Activated naive CD4-positive, alpha-beta T cell treated with anti-CD3 and anti-CD28 coated beads for 36 hours (primary cell): Measurements from ENCODE around the gene TDRD10. TPM values are rescaled to one million over a fixed set of nuclear protein-coding genes. Genes with fewer than 3 reads are reported as not detected.
A peak's percentile ranks its signal among the peaks of the same experiment; 100 is the strongest.

Source experiments
- CTCF ChIA-PET: fragments of 350-600 bp; sonication (Branson Sonifier 250); formaldehyde crosslinking; loops from one replicate; lab custom pipeline; 2021; ENCODE audit warnings: antibody characterized with exemption; lab: Charles Lee
- DNase-seq: peaks from one replicate; pipeline ENCODE4 v3.0.0-alpha.2; 2020
- H3K27ac Mint-ChIP-seq: one replicate; pipeline ENCODE4 v1.8.0; 2021; ENCODE audit warnings: mild to moderate bottlenecking, mixed read lengths
- H3K27me3 Mint-ChIP-seq: one replicate; pipeline ENCODE4 v1.8.0; 2021; ENCODE audit warnings: low read depth, mixed read lengths
- H3K36me3 Mint-ChIP-seq: one replicate; pipeline ENCODE4 v1.8.0; 2021; ENCODE audit warnings: low read depth, mixed read lengths
- H3K4me1 Mint-ChIP-seq: one replicate; pipeline ENCODE4 v1.8.0; 2021; ENCODE audit warnings: low read depth, mixed read lengths
- H3K4me3 Mint-ChIP-seq: one replicate; pipeline ENCODE4 v1.8.0; 2021; ENCODE audit warnings: mild to moderate bottlenecking, moderate library complexity, mixed read lengths
- H3K9me3 Mint-ChIP-seq: one replicate; pipeline ENCODE4 v1.8.0; 2021; ENCODE audit warnings: mixed read lengths
- intact Hi-C: fragments of 100-400 bp; cut with micrococcal nuclease; formaldehyde crosslinking; loops from one replicate; pipeline ENCODE4 v1.15.1; 2023
- total RNA-seq, 2 experiments: library from RNA; stranded (reverse); gene quantifications; one replicate each; pipeline ENCODE4 v1.2.3, GENCODE V29; 2021

TDRD10 gene
- total RNA-seq, 2 experiments from 2014 or later, result not detected

DNA sequence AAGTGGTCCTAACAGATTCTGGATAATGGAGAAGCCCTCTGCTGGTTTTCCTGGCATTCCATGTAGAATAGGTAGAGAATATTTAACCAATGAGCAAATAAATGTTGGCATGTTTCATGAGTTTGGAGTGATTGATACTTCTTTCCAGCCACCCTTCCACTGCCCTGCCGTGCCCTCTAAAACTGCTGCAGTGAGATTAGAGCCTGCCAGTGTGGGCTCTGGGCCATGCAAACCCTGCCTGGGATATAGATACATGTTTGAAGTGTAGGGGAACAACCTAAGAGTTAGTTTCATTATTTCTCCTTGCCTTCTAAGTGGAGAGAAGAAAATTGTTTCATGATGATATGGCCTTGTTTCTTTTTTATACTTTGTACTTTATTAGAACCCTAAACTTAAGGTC lies 46.0 kb downstream of the TDRD10 start:
- Mint-ChIP-seq H3K27ac (no peak overlapping the region), H3K9me3 (no peaks in the 10 kb centered on the region), H3K27me3 (no peaks in the 10 kb centered on the region), H3K4me1 (peaks cover 21% of the 10 kb centered on the region), H3K36me3 (peaks cover 23% of the 10 kb centered on the region), H3K4me3 (no peak overlapping the region)
- DNase-seq, result no peak
- CTCF ChIA-PET, result interaction anchor here (1.6 to 3.4 kb wide), 2 partner anchors 12 to 68 kb away, joined by 4 to 26 read pairs; no protein-coding TSS in a partner anchor
- intact Hi-C loops, result loop anchor here (5.0 kb wide), 2 partner anchors 346 to 361 kb away; no protein-coding TSS in a partner anchor

DNA sequence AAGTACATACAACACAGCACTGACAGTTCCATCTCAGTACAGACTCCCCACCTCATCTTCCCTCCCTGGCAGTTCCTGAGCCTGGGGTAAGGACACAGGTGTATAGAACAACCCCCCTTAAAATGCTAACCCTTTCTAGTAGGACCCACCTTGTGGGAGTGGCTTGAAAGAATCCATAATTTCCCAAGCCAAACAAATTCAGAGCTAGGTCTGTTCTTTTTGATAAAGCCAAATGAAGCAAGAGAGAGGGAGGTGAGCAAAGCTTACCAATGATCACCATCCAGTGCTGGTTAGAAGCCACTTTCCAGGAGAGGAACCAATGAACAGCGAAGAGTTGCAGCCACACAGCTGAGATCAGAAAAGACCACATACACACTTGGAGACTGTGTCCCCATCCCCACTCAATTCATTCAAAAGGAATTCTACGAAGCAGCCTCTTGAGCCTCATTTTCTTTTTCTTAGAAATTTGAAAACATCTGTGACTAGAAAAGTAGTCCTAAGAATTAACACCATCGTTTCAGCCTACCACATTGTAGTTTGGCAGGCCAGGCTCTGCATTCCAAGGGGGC lies 47.3 kb downstream of the TDRD10 start:
- no peaks in the 10 kb centered on the region for H3K27me3 Mint-ChIP-seq
- intact Hi-C loops, result loop anchor here (5.0 kb wide), 2 partner anchors 347 to 362 kb away; no protein-coding TSS in a partner anchor
- peaks cover 21% of the 10 kb centered on the region for H3K4me1 Mint-ChIP-seq
- H3K9me3 Mint-ChIP-seq, result no peaks in the 10 kb centered on the region
- H3K36me3 Mint-ChIP-seq, result peaks cover 31% of the 10 kb centered on the region
- no peak overlapping the region for H3K4me3 Mint-ChIP-seq
- H3K27ac Mint-ChIP-seq, result peak overlapping the region; percentile 5
- CTCF ChIA-PET, result interaction anchor here (0.9 to 3.4 kb wide), 3 partner anchors 8 to 69 kb away, joined by 3 to 26 read pairs (median 4); no protein-coding TSS in a partner anchor
- DNase-seq, result no peak

DNA sequence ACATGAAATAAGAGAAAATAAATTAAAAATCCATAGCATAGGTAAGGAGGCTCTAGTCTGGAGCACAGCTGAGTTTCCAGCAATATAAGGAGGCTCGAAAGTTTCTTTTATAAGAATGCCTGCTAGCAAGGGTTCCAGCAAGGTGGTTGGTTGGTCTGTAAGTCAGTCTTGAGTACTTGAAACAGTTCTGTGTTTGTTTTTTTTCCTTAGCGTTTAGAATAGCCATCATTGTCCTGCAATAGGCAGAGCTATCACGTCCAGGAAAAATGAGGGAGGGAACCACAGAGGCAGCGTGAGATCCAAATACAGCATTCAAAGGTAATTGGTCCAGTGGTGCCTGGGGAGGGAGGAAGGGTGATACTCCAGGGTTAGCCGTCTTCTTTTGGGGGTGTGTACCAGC lies 48.1 kb downstream of the TDRD10 start:
- intact Hi-C loops, result no loop called here
- peaks cover 38% of the 10 kb centered on the region for H3K36me3 Mint-ChIP-seq
- DNase-seq, result no peak
- H3K27ac Mint-ChIP-seq, result no peak overlapping the region
- peaks cover 22% of the 10 kb centered on the region for H3K4me1 Mint-ChIP-seq
- CTCF ChIA-PET, result interaction anchor here (0.6 to 3.4 kb wide), 2 partner anchors 11 to 70 kb away, joined by 3 to 26 read pairs; no protein-coding TSS in a partner anchor
- H3K9me3 Mint-ChIP-seq, result no peaks in the 10 kb centered on the region
- no peak overlapping the region for H3K4me3 Mint-ChIP-seq
- H3K27me3 Mint-ChIP-seq, result no peaks in the 10 kb centered on the region

DNA sequence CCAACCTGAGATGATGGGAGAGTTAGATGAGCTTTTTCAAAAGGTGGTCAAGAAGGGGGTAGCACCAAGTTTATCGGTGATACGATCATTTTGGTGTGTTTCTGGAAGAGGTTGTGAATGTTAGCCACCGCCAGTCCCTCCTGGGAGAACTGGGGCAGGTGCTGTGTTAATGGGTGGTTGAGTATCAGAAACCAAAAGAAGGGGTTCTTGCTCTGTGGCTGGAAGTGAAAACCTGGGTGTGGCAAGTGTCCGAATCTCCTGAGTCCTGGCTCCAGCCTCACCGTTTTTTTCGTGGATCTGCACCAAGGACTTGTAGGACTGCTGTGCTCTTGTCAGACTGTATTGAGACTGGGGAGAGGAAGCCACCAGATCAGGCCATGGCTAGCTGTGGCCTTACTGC lies 48.6 kb downstream of the TDRD10 start:
- no peaks in the 10 kb centered on the region for H3K9me3 Mint-ChIP-seq
- H3K36me3 Mint-ChIP-seq, result peaks cover 42% of the 10 kb centered on the region
- peaks cover 25% of the 10 kb centered on the region for H3K4me1 Mint-ChIP-seq
- no peaks in the 10 kb centered on the region for H3K27me3 Mint-ChIP-seq
- intact Hi-C loops, result no loop called here
- CTCF ChIA-PET, result interaction anchor here (0.6 to 3.4 kb wide), 2 partner anchors 10 to 70 kb away, joined by 3 to 26 read pairs; no protein-coding TSS in a partner anchor
- H3K4me3 Mint-ChIP-seq, result no peak overlapping the region
- H3K27ac Mint-ChIP-seq, result no peak overlapping the region
- no peak for DNase-seq

DNA sequence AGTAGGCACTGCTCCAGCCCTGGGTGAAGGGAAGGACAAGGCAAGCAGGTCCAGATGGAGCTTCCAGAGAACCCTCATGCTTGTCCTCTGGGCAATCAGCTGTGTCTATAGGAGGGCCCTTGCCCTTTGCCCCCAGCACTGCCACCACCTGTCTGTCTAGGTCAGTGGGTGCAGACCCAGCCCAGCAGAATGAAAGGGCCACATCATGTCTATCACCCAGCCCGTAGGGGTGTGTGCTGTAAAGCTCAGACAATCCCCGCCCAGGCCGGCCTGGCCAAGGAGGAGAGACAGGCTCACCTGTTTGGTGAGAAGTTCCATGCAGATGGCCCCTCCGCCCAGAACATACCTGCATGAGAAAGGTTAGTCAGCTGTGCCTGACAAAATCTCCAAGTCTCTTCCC lies 49.5 kb downstream of the TDRD10 start:
- Mint-ChIP-seq H3K27ac (no peak overlapping the region), H3K9me3 (no peaks in the 10 kb centered on the region), H3K36me3 (peaks cover 42% of the 10 kb centered on the region), H3K4me3 (no peak overlapping the region), H3K27me3 (no peaks in the 10 kb centered on the region), H3K4me1 (peaks cover 32% of the 10 kb centered on the region)
- CTCF ChIA-PET, result no interaction called here
- DNase-seq, result no peak
- intact Hi-C loops, result no loop called here

DNA sequence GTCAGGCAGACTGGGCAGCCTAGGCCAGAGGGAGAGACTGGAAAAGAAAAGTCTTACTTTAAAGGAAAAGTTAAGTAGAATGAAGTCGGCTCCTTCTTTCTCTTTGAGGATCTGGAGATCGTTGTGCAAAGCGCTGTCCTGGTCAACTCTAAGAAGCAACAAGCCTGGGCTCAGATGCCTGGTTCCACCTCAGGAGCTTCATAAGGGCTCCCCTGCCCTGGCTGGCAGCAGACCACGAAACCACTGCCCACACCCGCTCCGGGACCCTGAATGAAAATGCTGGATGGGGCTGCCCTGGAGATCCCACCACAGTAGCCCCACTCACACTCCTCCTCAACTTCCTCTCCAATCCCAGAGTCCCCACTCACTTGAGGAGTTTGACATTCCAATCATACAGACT lies 50.0 kb downstream of the TDRD10 start:
- H3K4me3 Mint-ChIP-seq, result no peak overlapping the region
- CTCF ChIA-PET, result no interaction called here
- no peak overlapping the region for H3K27ac Mint-ChIP-seq
- intact Hi-C loops, result no loop called here
- H3K27me3 Mint-ChIP-seq, result no peaks in the 10 kb centered on the region
- peaks cover 37% of the 10 kb centered on the region for H3K4me1 Mint-ChIP-seq
- DNase-seq, result no peak
- H3K9me3 Mint-ChIP-seq, result no peaks in the 10 kb centered on the region
- H3K36me3 Mint-ChIP-seq, result peaks cover 42% of the 10 kb centered on the region

DNA sequence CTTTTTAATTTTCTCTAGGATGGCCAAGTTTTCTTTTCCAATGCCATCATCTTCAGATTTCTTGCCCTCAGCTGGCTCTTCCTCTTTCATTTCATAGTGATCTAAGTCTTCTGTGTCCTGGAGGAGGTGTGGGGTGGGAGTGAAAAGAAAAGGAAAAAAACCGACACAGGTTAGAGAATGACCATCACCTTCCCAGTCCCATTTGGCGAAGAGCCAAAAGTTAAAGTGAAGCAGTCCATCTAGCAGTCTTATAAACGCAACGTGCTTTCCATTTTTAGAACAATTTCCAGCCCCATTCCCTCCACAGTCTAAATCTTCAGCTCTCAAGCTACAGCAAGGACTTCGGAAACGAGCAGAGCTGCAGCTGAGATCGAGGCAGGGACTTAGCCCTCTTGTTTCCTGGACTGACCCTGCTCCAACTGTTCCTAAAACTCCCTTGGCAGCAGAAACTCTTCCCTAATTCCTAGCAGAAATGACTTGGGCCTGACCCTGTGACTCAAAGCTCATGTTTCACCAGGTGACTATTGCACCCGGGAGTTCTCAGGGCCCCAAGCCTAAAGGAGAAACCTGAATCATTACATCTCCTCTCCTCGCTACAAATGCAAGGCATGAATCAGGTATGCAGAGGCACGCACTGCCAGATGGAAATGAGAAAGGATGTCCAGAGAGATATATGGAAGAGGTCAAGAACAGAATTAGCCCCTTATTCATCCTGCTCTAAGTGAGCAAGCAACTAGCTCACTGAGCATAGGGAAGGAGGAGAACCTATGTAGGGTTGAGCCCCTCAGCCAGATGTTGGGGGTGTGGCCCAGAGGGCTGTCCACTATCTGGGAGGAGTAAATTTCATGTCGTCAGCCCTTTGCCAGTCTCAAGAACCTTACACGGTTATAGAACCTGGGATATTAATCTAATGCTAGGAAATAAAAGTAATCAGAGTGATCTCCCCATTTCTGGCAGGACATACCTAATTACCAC lies 51.3 kb downstream of the TDRD10 start:
- no peaks in the 10 kb centered on the region for H3K9me3 Mint-ChIP-seq
- intact Hi-C loops, result no loop called here
- CTCF ChIA-PET, result interaction anchor here (0.6 to 1.8 kb wide), 3 partner anchors 74 to 443 kb away, joined by 5 to 9 read pairs (median 5); no protein-coding TSS in a partner anchor
- no peak overlapping the region for H3K27ac Mint-ChIP-seq
- H3K27me3 Mint-ChIP-seq, result no peaks in the 10 kb centered on the region
- peaks cover 40% of the 10 kb centered on the region for H3K4me1 Mint-ChIP-seq
- H3K36me3 Mint-ChIP-seq, result peaks cover 51% of the 10 kb centered on the region
- H3K4me3 Mint-ChIP-seq, result no peak overlapping the region
- no peak for DNase-seq

DNA sequence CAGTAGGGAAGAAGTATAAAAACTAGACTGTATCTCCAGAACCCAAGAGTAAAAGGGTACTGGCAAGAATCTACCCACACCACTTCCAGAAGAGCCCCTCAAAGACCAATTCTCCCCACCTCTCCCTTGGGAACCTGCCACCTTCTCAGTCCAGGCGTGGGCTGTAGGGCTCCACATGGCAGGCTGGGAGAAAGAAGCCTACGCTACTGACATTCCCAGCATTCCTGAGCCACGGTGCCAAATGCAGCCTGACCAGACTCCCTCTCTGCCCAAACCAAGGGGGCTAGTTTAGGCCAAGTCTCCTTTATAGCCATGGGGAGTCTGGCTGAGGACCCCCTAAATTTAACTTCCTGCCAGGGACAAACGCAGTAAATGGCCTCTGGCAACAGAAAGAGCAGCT lies 54.4 kb downstream of the TDRD10 start:
- CTCF ChIA-PET, result interaction anchor here (1.0 to 1.9 kb wide), 4 partner anchors 8 to 221 kb away, joined by 3 to 8 read pairs (median 4); no protein-coding TSS in a partner anchor
- H3K4me1 Mint-ChIP-seq, result peaks cover 28% of the 10 kb centered on the region
- intact Hi-C loops, result loop anchor here (5.0 kb wide), 1 partner anchor 374 kb away; no protein-coding TSS in a partner anchor
- peak overlapping the region; percentile 31 for H3K27ac Mint-ChIP-seq
- no peak for DNase-seq
- H3K9me3 Mint-ChIP-seq, result no peaks in the 10 kb centered on the region
- H3K4me3 Mint-ChIP-seq, result peak overlapping the region; percentile 88
- H3K27me3 Mint-ChIP-seq, result no peaks in the 10 kb centered on the region
- H3K36me3 Mint-ChIP-seq, result peaks cover 35% of the 10 kb centered on the region

DNA sequence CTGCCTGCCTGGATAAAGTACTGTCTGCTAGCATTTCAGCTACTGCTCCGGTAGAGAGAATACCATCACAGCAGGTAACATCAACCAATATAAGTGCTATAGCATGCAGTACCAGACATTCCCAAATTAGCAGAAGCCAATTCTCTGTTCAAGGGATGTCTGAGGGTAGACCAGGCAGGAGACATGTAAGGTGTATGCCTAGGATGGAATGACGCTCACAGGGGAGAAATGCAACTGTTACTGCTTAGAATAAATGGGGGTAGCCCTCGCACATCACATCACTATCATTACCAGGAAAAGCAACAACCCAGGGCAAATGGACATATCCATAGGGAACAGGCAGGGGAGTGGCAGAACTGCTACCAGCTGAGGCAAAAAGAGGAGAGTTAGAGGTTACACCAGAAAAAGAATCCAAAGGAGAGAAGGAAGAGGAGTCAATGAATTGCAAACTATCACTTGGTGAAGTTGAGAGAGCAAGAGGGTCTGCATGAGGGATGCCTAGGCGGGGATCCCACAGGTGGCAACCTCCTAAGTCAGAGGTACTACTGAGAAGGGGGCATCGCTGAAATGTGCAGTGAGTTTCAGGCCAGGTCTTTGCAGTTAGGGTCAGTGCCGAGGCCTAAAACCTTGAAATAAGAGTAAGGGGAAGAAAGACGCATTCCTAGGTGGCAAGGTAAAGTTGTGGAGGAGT lies 55.4 kb downstream of the TDRD10 start:
- intact Hi-C loops, result loop anchor here (5.0 kb wide), 1 partner anchor 375 kb away; no protein-coding TSS in a partner anchor
- CTCF ChIA-PET, result interaction anchor here (1.0 to 1.6 kb wide), 3 partner anchors 8 to 222 kb away, joined by 3 to 6 read pairs (median 3); no protein-coding TSS in a partner anchor
- H3K9me3 Mint-ChIP-seq, result no peaks in the 10 kb centered on the region
- peak overlapping the region; percentile 88 for H3K4me3 Mint-ChIP-seq
- peak overlapping the region; percentile 86 for H3K27ac Mint-ChIP-seq
- H3K4me1 Mint-ChIP-seq, result peaks cover 28% of the 10 kb centered on the region
- peaks cover 31% of the 10 kb centered on the region for H3K36me3 Mint-ChIP-seq
- DNase-seq, result no peak
- no peaks in the 10 kb centered on the region for H3K27me3 Mint-ChIP-seq

DNA sequence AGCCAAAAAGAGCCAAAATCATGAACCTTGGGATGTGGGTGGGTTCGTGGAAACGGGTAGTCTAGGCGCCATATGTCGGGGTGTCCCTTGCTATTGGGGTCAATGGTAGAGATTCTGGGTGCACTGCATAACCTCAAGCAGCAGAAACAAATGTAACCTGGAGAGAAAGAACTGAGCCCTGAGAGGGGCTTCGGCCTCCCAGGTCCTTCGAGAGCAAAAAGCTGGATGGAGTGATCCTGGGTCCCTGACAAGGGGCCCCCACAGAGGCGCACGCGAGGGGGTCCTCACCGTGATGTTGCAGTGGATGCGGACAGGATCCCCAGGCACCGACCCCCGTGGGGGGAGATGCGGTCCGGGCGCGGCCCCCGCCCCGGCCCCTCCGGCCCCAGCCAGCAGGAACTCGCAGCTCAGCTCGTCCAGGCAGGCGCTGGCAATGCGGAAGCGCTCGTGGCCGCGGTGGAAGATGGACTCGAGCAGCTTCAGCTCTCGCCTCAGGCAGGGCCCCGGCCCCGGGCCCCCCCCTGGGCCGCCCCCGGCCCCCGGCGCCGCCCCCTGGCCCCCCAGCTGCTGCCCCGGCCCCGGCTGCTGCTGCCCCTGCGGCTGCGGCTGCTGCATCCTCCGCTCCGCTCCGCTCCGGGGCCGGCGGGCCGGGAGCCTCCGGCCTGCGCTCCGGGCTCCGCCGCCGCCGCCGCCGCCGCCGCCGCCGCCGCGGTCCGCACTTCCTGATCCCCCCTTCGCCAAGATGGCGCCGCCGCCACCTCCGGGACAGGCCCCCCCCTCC lies 56.1 kb downstream of the TDRD10 start, which contains the start of gene UBE2Q1:
TSS of gene UBE2Q1 (minus strand) at position 724 of the 781 bp plus-strand sequence. CDS start at position 615, 109 bp downstream.
- H3K27ac Mint-ChIP-seq, result peak within 1 kb of the TSS; percentile 92
- peak; percentile 53 for DNase-seq
- H3K4me3 Mint-ChIP-seq, result peak within 1 kb of the TSS; percentile 91
- H3K36me3 Mint-ChIP-seq, result peaks cover 26% of the 10 kb centered on the region
- H3K9me3 Mint-ChIP-seq, result no peaks in the 10 kb centered on the region
- H3K27me3 Mint-ChIP-seq, result no peaks in the 10 kb centered on the region
- intact Hi-C loops, result loop anchor here (1.0 to 5.0 kb wide), 6 partner anchors 153 to 577 kb away; partner anchors contain the start of genes IL6R, KCNN3 and SLC50A1
- peaks cover 28% of the 10 kb centered on the region for H3K4me1 Mint-ChIP-seq
- CTCF ChIA-PET, result interaction anchor here (1.6 kb wide), 1 partner anchor 12 kb away, joined by 6 read pairs; no protein-coding TSS in a partner anchor
